Kidney epithelial cell (primary cell): ENCODE results near the gene SMAD3. TPM values are rescaled to one million over a fixed set of nuclear protein-coding genes. Genes with fewer than 3 reads are reported as not detected.

Source experiments
- DNase-seq: peaks from one replicate; pipeline ENCODE4 v3.0.0-alpha.2; 2010; ENCODE audit warnings: low read depth
- H3K27me3 ChIP-seq: 2 replicates; pipeline ENCODE4 v1.6.0; 2011; ENCODE audit warnings: low read length; ENCODE audit not compliant: control insufficient read depth, insufficient read depth
- H3K36me3 ChIP-seq: 2 replicates; pipeline ENCODE4 v1.5.1; 2011; ENCODE audit warnings: low read length; ENCODE audit not compliant: control insufficient read depth, insufficient read depth
- H3K4me3 ChIP-seq: 2 replicates; pipeline ENCODE4 v1.5.1; 2011; ENCODE audit warnings: low read depth, mild to moderate bottlenecking, control low read depth, low read length
- CTCF ChIP-seq: IDR thresholded peaks from 2 replicates; pipeline ENCODE4 v1.5.1; 2011; ENCODE audit warnings: mild to moderate bottlenecking, moderate library complexity, low read length, control low read depth, inconsistent platforms; ENCODE audit not compliant: insufficient read depth, poor library complexity, severe bottlenecking
- total RNA-seq: library from RNA; depleted of rRNA; stranded (reverse); fragments of >200 nt; gene quantifications from 2 replicates; pipeline ENCODE4 v1.2.3, GENCODE V29; 2015

The SMAD3 gene
- total RNA-seq, 1 donor from 2014 or later: 34.8 TPM

DNA sequence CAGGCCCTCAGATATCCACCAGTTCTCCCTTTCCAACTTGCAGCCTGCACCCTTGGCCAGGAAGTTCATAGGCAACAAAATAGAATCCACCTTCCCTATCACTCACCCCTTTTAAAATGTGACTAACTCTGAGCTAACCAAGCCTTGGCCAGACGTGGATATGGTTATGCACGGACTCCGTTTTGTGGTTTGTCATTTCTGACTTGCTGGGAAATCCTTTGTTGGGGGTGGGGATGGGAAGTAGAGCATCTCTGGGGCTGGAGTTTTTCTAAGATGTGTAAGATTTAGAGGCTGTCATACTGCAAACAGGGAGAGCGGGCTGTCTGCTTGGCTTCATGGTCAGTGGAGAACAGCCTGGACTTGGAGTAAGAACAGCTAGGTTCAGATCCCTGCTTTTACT, 62.6 kb downstream of the SMAD3 start:
- H3K36me3 ChIP-seq: no peaks in the 10 kb centered on the region
- peak; percentile 93 for DNase-seq
- no peak for TF ChIP-seq CTCF
- H3K27me3 ChIP-seq: no peaks in the 10 kb centered on the region
- H3K4me3 ChIP-seq: no peak overlapping the region

- no peaks in the 10 kb centered on the region for H3K36me3 ChIP-seq
- TF ChIP-seq CTCF: no peak
- DNase-seq: no peak
- no peaks in the 10 kb centered on the region for H3K27me3 ChIP-seq
- no peak overlapping the region for H3K4me3 ChIP-seq
Observed at GRCh38 chr15:67130166-67130565, 64.8 kb downstream of the SMAD3 start.

- no peaks in the 10 kb centered on the region for H3K27me3 ChIP-seq
- no peak for DNase-seq
- H3K4me3 ChIP-seq: no peak overlapping the region
- H3K36me3 ChIP-seq: no peaks in the 10 kb centered on the region
- no peak for TF ChIP-seq CTCF
Observed at GRCh38 chr15:67130673-67131601, 65.5 kb downstream of the SMAD3 start.

- DNase-seq: no peak
- TF ChIP-seq CTCF: no peak
- H3K36me3 ChIP-seq: no peaks in the 10 kb centered on the region
- no peaks in the 10 kb centered on the region for H3K27me3 ChIP-seq
- no peak overlapping the region for H3K4me3 ChIP-seq
Observed at GRCh38 chr15:67132276-67132675, 66.9 kb downstream of the SMAD3 start.

DNA sequence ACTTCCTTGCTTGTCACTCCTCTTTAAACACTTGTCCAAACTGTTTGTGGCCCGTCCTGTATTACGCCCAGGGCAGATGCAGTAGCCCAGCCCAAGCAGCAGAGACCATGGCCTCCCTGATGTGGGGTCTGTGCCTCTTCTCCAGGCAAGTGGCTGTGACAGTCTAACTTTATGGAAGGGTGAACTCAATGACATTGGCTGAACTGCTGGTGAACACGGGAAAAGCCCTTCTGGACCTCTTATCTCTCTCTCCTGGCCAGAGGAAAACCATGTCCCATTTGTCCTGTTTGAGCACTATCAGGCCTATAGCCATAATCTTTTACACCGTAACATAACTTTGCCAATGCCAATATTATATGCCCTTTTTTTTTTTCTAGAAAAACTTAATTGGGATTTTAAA, 67.6 kb downstream of the SMAD3 start:
- DNase-seq: no peak
- H3K4me3 ChIP-seq: no peak overlapping the region
- H3K36me3 ChIP-seq: no peaks in the 10 kb centered on the region
- no peak for TF ChIP-seq CTCF
- H3K27me3 ChIP-seq: no peaks in the 10 kb centered on the region

GRCh38 chr15:67133738-67134066, 68.3 kb downstream of the SMAD3 start:
- Histone ChIP-seq H3K4me3 (no peak overlapping the region), H3K27me3 (no peaks in the 10 kb centered on the region), H3K36me3 (no peaks in the 10 kb centered on the region)
- no peak for TF ChIP-seq CTCF
- no peak for DNase-seq
